Retinal pigment epithelial cell (primary cell): Measurements from ENCODE around the gene DOLPP1.
"Not testable (repeated sequence)": the region's sequence is repeated elsewhere in the genome, so short reads cannot be mapped to it uniquely, and the experiment has no call there.

Experiments
- DNase-seq: peaks from one replicate; pipeline ENCODE4 v3.0.0-alpha.2; 2010; ENCODE audit warnings: low read depth
- H3K4me3 ChIP-seq: 2 replicates; pipeline ENCODE4 v1.5.1; 2011; ENCODE audit warnings: mild to moderate bottlenecking, low read length, control low read depth, moderate library complexity
- TF ChIP-seq, protein P1 (sequence below): conservative IDR thresholded peaks from 2 replicates; pipeline ENCODE4 v1.5.1; 2011; ENCODE audit warnings: low read depth, low read length, control low read depth, inconsistent platforms

Gene DOLPP1, protein sequence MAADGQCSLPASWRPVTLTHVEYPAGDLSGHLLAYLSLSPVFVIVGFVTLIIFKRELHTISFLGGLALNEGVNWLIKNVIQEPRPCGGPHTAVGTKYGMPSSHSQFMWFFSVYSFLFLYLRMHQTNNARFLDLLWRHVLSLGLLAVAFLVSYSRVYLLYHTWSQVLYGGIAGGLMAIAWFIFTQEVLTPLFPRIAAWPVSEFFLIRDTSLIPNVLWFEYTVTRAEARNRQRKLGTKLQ

DNA sequence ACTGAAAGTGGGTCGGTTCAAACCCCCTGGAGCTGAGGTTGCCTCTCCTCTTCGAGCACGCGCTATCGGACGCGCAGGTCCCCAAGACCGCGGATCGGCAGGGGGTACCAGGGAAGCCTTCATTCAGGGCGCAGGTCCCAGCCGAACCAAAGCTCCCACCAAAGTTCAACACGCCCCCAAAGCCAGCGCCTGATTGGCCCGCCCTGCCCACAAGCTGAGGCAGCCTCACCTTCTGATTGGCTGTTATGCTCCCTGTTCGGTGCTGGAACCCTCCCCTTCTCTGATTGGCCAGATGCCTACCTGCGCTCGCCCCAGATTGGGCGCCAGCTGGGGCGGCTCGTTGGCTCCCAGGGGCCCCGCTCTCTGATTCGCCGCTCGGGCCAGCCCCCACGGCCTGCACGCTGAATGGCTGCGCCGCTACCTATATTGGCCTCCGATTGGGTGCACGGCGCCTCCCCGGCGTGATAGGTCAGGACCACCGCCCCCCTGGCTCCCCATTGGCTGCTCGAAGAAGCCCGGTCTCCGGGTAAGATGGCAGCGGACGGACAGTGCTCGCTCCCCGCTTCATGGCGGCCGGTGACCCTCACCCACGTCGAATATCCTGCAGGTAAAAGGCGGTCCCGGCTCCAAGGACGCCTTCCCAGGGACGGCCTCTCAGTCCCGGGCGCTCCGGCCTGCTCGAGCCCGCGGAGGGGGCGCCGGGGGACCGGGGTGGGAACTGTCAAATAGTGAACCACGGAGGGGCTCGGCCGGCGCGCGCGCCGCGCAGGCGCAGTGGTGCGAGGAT, at the start of gene DOLPP1:
DOLPP1 (plus strand) TSS at position 511 of the 787 bp plus-strand sequence; CDS start at position 532, 21 bp downstream.
- H3K4me3 ChIP-seq: peak within 1 kb of the TSS; percentile 84
- TF ChIP-seq, protein P1, sequence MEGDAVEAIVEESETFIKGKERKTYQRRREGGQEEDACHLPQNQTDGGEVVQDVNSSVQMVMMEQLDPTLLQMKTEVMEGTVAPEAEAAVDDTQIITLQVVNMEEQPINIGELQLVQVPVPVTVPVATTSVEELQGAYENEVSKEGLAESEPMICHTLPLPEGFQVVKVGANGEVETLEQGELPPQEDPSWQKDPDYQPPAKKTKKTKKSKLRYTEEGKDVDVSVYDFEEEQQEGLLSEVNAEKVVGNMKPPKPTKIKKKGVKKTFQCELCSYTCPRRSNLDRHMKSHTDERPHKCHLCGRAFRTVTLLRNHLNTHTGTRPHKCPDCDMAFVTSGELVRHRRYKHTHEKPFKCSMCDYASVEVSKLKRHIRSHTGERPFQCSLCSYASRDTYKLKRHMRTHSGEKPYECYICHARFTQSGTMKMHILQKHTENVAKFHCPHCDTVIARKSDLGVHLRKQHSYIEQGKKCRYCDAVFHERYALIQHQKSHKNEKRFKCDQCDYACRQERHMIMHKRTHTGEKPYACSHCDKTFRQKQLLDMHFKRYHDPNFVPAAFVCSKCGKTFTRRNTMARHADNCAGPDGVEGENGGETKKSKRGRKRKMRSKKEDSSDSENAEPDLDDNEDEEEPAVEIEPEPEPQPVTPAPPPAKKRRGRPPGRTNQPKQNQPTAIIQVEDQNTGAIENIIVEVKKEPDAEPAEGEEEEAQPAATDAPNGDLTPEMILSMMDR: no peak
- DNase-seq: peak; percentile 98

DNA sequence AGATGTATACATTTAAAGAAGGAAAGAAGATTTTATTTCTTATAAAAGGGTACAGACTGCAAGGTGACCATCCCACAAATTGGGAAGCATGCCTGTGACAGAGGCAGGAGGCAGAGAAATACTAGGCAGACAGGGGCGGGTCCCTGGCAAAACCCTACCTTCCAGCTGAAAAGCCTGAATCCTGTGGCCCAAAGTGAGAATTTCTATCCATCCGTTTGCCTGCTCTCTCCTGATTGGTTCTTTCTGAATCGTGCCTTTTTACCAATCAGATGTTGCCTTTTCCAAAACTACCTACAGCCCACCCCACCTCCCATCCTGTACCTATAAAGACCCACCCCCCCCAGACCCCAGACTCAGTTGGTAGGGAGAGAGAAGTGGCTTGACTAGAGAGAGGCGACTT, 49.4 kb upstream of the DOLPP1 start:
- no peak overlapping the region for H3K4me3 ChIP-seq
- TF ChIP-seq, protein P1: no peak
- no peak for DNase-seq

DNA sequence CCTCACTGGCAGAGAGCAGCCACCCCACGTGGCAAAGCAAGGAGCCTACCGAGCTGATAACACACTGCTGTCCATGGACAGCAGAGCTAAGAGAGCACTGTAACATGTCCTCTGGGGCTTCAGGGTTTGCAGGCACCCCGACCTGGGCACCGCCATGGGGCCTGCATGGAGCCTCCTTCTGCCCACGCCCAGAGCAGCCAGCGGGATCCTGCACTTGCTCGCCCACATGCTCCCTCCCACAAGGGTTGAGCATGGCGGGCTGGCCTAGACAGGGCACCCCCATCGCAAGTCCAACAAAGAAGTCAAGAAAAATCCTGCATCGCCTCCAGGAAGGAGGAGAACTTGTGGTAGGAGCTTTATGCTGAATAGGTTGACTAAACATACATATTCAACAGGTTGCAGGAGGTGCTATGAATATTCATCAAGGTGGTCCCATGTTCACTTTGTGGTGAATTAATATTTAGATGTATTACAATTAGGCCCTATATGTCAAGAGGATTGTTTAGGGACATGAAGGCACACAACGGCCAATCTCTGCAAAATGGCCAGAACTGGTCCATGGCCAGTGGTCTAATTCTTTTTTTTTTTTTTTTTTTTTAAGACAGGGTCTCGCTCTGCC, 48.3 kb upstream of the DOLPP1 start:
- no peak for DNase-seq
- TF ChIP-seq, protein P1: no peak
- no peak overlapping the region for H3K4me3 ChIP-seq

DNA sequence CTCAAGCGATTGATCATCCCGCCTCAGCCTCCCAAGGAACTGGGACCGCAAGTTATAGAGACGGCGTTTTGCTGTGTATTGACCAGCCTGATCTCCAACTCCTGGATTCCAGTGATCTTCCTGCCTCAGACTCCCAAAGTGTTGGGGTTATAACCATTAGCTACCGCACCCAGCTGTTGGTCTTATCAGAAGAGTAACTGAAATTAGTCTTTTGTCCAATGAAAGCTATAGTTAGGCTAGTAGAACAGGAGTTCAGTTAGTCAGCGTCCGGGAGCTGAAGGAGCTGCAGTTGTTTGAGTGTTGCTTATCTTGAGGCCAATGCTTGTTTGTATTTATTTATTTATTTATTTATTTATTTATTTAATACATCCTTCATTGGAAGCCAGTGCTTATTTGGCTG, 47.7 kb upstream of the DOLPP1 start:
- H3K4me3 ChIP-seq: no peak overlapping the region
- no peak for DNase-seq
- TF ChIP-seq, protein P1: no peak

DNA sequence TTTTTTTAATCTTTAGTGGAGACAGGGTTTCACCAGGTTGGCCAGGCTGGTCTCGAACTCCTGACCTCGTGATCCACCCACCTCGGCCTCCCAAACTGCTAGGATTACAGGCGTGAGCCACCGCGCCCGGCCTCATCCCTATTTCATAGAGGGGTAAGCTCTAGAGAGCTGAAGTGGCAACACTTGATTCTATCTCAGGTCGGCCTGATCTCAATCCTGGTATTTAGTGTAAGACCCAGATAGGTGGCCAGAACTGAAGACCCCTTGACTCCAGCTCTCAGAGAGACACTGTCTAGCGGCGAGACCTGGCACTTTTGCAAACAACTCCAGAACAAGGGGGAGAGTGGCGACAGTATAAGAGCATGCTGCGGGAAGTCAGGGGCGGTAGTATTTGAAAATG, 45.1 kb upstream of the DOLPP1 start:
- DNase-seq: not testable (repeated sequence)
- H3K4me3 ChIP-seq: peak overlapping the region; percentile 51

DNA sequence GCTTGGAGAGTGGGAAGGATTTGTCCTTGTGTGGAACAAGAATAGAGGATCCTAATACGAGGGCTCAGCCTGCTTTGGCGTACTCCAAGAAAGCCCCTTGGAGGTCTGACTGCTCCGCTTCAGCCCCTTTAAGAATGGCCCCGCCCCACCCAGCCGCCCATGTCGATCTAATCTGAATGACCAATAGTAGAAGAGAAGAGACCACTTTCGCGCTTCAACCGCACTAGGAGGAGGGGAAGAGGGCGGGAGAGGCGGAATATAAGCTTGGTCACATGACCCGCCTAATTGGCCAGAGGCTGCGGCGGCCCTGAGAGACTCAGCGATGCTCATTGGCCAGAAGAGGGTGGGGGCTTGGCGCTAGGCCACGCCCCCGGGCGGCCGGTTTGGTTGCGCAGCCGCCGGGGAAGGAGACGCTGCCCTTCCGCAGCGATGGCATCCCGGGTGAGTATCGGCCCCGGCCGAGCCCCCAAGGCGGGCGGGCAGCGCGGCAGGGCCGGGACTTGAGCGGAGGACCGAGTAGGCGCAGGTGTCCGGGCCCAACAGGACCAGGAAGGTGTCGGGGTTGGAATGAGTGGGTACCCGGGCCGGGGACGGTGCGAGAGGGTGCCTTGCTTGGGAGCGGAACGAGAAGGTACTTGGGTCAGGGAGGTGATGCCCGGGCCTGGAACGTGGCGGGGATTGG, 44.5 kb upstream of the DOLPP1 start, which contains the start of gene MIGA2:
MIGA2 (plus strand) TSS at position 386 of the 682 bp plus-strand sequence. CDS start 3,969 bp downstream, outside the sequence.
- peak within 1 kb of the TSS; percentile 92 for H3K4me3 ChIP-seq
- TF ChIP-seq, protein P1: no peak
- peak; percentile 98 for DNase-seq
